GM18498 (cell line): ENCODE measurements around the gene CROT.
"Not testable (repeated sequence)": the region's sequence is repeated elsewhere in the genome, so short reads cannot be mapped to it uniquely, and the experiment has no call there.

Experiments
- ATAC-seq: cut with Tn5 transposase; IDR thresholded peaks from one replicate; pipeline ENCODE4 v1.9.1; 2021; ENCODE audit warnings: mild to moderate bottlenecking, moderate library complexity; ENCODE audit not compliant: unreplicated experiment

The CROT gene

GRCh38 chr7:87345166-87345927 is at the start of gene CROT:
CROT (plus strand) TSS chr7:87345664; CDS start chr7:87349069, 3,405 bp downstream.
- ATAC-seq = peak; percentile 97

DNA sequence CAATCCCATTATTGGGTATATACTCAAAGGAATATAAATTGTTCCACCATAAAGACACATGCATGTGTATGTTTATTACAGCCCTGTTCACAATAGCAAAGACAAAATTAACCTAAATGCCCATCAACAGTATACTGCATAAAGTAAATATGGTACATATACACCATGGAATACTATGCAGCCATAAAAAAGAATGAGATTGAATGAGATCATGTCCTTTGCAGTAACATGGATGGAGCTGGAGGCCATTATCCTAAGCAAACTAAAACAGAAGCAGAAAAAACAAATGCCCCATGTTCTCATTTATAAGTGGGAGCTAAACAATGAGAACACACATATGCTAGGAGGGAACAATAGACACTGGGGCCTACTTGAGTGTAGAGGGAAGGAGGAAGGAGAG is 44.7 kb upstream of the CROT start:
- no peak for ATAC-seq

DNA sequence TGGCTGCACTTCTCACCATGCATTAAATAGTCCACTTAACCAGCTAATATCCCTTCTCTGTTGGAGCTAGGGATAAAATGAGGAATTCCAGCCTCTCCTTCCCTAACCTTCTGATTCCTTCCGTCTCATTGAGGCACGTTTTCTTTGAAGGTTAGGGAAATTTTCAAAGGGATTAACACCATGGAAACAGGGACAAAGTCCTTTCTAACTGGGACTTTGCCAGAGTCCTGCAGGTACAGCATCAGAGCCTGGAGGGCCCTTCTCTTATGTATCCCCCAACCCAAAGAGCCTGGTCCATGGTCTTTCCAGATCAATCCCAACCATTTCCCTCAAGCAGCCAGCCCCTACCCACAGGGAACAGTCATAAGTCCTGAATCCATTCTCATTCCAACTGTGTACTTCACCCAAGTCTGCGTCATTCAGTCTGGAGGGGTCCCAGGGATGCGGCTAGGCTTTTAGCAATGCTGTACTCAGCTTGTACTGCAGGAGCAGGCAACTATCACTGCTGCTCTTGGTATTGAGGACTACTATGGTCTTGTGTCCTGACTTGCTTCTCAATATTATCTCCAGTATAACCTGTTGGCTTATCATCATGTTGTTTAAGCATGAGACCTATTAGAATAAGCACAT is 34.6 kb upstream of the CROT start:
- ATAC-seq = no peak

GRCh38 chr7:87312215-87312865 is 33.1 kb upstream of the CROT start:
- peak; percentile 69 for ATAC-seq

- ATAC-seq = peak; percentile 79
Observed at GRCh38 chr7:87316097-87316700, 29.3 kb upstream of the CROT start.

- ATAC-seq = no peak
Observed at GRCh38 chr7:87316846-87317552, 28.5 kb upstream of the CROT start.

- no peak for ATAC-seq
Observed at GRCh38 chr7:87317691-87318245, 27.7 kb upstream of the CROT start.

DNA sequence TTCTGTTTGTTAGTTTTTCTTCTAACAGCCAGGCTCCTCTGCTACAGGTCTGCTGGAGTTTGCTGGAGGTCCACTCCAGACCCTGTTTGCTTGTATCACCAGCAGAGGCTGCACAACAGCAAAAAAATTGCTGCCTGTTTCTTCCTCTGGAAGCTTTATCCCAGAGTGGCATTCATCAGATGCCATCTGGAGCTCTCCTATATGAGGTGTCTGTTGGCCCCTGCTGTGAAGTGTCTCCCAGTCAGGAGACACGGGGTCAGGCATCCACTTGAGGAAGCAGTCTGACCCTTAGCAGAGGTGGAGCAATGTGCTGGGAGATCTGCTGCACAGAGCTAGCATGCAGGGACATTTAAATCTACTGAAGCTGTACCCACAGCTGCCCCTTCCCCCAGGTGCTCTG is 26.7 kb upstream of the CROT start:
- ATAC-seq = no peak

GRCh38 chr7:87319154-87319581 is 26.3 kb upstream of the CROT start:
- ATAC-seq = not testable (repeated sequence)

DNA sequence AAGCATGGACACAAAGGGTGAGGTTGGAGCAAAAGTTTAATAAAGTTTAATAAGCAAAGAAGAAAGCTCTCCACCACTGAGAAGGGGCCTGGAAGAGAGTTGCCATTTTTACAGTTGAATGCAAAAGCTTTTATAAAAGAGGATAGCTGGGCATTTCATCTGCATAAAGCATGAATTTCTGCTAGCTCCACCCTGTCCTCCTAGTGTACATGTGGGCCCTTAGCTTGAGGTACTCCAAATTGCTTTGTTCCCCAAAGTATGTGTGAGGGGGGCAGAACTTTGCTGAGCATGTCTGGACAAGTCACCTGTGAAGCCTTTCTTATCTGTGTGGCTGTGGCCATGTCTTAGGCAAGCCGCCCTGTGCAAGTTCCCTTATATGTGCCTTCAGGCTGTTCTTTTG is 22.6 kb upstream of the CROT start:
- no peak for ATAC-seq

DNA sequence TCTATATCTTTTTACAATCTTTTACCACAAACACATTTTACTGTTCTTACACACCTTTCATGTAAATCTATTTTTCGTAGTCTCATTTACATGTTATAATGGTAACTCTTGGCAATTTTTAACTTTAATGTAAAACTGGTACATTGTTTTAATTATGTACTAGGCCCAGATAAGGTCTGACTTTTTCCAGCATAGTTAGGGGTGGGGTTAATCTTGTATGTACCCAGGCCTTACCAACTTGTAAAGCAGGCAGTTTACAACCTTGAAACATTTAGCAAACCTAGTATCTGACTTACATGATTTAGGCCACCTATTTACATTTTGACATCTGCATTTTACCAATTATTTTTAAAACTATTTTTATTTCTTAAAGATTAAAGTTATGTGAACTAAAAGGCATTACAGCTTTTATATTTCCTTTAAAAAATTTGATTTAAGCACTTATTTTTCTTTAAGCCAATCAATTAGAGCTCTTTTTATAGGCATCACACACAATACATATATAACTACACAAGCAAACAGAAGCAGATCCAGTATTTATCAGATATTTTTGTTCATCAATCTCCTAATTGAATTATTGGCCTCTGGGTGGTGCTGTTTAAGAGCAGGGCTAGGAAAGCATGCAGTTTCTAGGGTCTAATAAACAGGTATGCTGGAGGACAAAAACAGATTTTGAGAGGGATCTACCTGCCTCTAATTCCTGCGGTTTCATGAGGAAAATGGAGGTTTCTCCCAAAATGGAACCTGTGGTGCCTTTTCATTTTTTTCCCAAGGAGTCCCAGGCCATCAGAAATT is 19.7 kb upstream of the CROT start:
- ATAC-seq = no peak

DNA sequence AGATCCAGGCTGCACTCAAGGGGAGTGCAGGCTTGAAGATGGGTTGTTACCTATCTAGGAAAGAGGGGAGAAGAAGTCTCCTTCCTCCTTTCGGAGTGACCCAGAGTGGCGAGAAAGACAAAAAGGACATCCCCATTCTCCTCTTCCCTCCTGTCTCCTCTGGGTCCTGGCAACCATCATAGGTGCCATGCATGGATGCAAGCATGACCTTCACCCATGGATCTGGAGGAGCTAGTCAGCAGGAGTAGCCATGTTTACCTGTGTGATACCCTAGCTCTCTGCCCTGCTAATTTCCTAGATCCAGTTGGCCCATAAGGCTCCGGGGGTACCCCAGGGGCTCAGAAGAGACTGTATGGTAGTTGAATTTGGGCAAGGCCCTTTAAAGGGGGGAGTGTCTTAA is 17.2 kb upstream of the CROT start:
- no peak for ATAC-seq

- no peak for ATAC-seq
Observed at GRCh38 chr7:87330316-87330715, 15.1 kb upstream of the CROT start.

DNA sequence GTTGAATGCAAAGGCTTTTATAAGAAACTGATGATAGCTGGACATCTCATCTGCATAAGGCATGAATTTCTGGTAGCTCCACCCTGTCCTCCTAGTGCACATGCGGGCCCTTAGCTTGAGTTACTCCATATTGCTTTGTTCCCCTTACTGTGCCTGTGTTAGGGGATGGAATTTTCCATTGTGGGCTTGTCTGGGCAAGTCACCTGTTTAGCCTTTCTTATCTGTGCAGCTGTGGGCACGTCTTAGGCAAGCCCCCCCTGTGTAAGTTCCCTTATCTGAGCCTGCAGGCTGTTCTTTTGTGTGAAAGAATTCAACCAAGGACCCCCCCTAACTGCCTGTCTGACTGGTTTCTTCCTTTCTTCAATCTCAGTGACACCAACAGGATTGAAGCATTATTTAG is 14.5 kb upstream of the CROT start:
- no peak for ATAC-seq

GRCh38 chr7:87331687-87332252 is 13.7 kb upstream of the CROT start:
- no peak for ATAC-seq

DNA sequence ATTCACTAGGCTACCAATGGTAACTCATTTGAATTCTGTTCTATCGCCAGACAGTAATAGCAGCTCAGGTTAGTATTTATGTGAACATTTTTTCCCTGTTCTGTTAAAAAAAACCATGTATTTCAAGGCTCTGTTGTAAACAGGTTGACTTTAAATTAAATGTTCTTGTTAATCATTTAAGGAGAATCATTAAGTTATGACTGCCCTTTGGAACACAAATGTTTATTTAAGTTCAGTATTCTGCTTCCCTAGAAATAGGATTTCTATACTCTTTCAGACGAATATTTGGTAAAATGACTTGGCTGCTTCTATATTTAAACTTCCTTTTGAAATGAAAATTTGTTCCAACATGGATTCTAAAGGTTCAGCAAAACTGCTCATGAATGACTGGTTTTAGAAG is 13.1 kb upstream of the CROT start:
- ATAC-seq = no peak

DNA sequence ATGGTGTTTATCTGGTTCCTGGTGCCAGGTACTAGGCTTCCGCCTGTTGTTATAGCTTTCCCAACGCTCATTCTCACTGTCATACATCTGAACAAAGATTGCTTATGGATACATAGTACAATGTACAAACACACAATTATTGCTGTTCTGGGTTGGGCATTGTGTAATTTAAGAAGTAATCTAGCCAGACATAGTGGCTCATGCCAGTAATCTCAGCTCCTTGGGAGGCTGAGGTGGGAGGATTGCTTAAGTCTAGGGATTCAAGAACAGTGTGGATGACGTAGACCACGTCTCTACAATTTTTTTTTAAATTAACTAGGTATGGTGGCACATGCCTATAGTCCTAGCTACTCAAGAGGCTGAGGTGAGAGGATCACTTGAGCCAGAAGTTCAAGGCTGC is 9.3 kb upstream of the CROT start:
- ATAC-seq = no peak

GRCh38 chr7:87337331-87337730 is 8.1 kb upstream of the CROT start:
- no peak for ATAC-seq

- no peak for ATAC-seq
Observed at GRCh38 chr7:87339373-87339897, 6.0 kb upstream of the CROT start.
